K562 (cell line): Measurements from ENCODE around the gene AGAP3. TPM values are rescaled to one million over a fixed set of nuclear protein-coding genes. Genes with fewer than 3 reads are reported as not detected.
A peak's percentile ranks its signal among the peaks of the same experiment; 100 is the strongest.

Source experiments
- ADNP ChIP-seq: fragments of 200-800 bp; sonication (Bioruptor generic); IDR thresholded peaks from 2 replicates; pipeline ENCODE4 v1.6.1; 2016; ENCODE audit warnings: missing genetic modification characterization, missing compliant biosample characterization
- CC2D1A ChIP-seq: fragments of 450-650 bp; IDR thresholded peaks from 2 replicates; pipeline ENCODE4 v1.6.1; 2017; ENCODE audit warnings: mild to moderate bottlenecking
- CREB1 ChIP-seq, 2 experiments: sonication (generic) in 1 of 2; formaldehyde crosslinking in 1 of 2; IDR thresholded peaks; 2 replicates each; pipeline versions ENCODE4 v1.6.1 to v1.8.0; 2012 to 2022; ENCODE audit warnings: inconsistent platforms in 1 of 2, mild to moderate bottlenecking in 1 of 2, missing genetic modification reagents in 1 of 2, moderate library complexity in 1 of 2
- E2F3 ChIP-seq: fragments of 250-450 bp; sonication (Bioruptor Pico); IDR thresholded peaks from 2 replicates; pipeline ENCODE4 v1.4.0; 2020; ENCODE audit warnings: mild to moderate bottlenecking
- EP400 ChIP-seq: fragments of 450-650 bp; IDR thresholded peaks from 2 replicates; pipeline ENCODE4 v1.6.1; 2017; ENCODE audit warnings: antibody characterized with exemption, mild to moderate bottlenecking, moderate library complexity
- GABPB1 ChIP-seq: sonication (generic); formaldehyde crosslinking; IDR thresholded peaks from 2 replicates; pipeline ENCODE4 v1.8.0; 2022; ENCODE audit warnings: mild to moderate bottlenecking, missing genetic modification reagents
- HCFC1 ChIP-seq: IDR thresholded peaks from 2 replicates; pipeline ENCODE4 v1.6.1; 2012; ENCODE audit warnings: low read depth, low read length, improper control_type of control experiment
- KLF13 ChIP-seq: fragments of 450-650 bp; IDR thresholded peaks from 2 replicates; pipeline ENCODE4 v1.6.1; 2016; ENCODE audit warnings: missing genetic modification characterization, low read depth, mild to moderate bottlenecking, missing compliant biosample characterization, moderate library complexity, borderline replicate concordance
- NR2C1 ChIP-seq, 2 experiments: fragments of 450-650 bp; IDR thresholded peaks; 2 replicates each; pipeline ENCODE4 v1.6.1; 2017; ENCODE audit warnings: mild to moderate bottlenecking in 2 of 2, antibody characterized with exemption in 1 of 2, inconsistent platforms in 1 of 2, missing compliant biosample characterization in 1 of 2, missing genetic modification characterization in 1 of 2
- RCOR1 ChIP-seq, 2 experiments: IDR thresholded peaks; 2 replicates each; pipeline ENCODE4 v1.6.1; 2012; ENCODE audit warnings: low read depth in 2 of 2, low read length in 2 of 2, borderline replicate concordance in 1 of 2, improper control_type of control experiment in 1 of 2
- SETDB1 ChIP-seq: IDR thresholded peaks from one replicate; pipeline ENCODE4 v1.6.1; 2012; ENCODE audit warnings: low read length, control low read depth, inconsistent platforms
- SIN3A ChIP-seq, 2 experiments: fragments of 150-350 bp in 1 of 2; IDR thresholded peaks; 2 replicates each; pipeline ENCODE4 v1.6.1; 2011 to 2016; ENCODE audit warnings: borderline replicate concordance in 2 of 2, low read depth in 2 of 2, low read length in 2 of 2, mild to moderate bottlenecking in 2 of 2, moderate library complexity in 2 of 2; ENCODE audit not compliant: control insufficient read depth in 1 of 2
- TAF15 ChIP-seq: fragments of 200-400 bp; formaldehyde crosslinking; IDR thresholded peaks from 2 replicates; pipeline ENCODE4 v1.6.1; 2017; ENCODE audit warnings: mild to moderate bottlenecking, low read depth, low read length, moderate library complexity
- TAL1 ChIP-seq: fragments of 450-650 bp; IDR thresholded peaks from 2 replicates; pipeline ENCODE4 v1.6.1; 2016; ENCODE audit warnings: mild to moderate bottlenecking
- ZNF212 ChIP-seq: fragments of 450-650 bp; formaldehyde crosslinking; IDR thresholded peaks from 2 replicates; pipeline ENCODE4 v1.4.0; 2020; ENCODE audit warnings: mild to moderate bottlenecking
- ZNF354B ChIP-seq: fragments of 250-450 bp; sonication (Bioruptor Pico); IDR thresholded peaks from 2 replicates; pipeline ENCODE4 v1.4.0; 2020
- ZNF586 ChIP-seq: fragments of 450-650 bp; formaldehyde crosslinking; conservative IDR thresholded peaks from 2 replicates; pipeline ENCODE4 v1.4.0; 2020; ENCODE audit warnings: mild to moderate bottlenecking, moderate library complexity
- ZNF780A ChIP-seq: fragments of 250-450 bp; sonication (Bioruptor Pico); IDR thresholded peaks from 2 replicates; pipeline ENCODE4 v1.5.0; 2021; ENCODE audit warnings: mild to moderate bottlenecking
- polyA plus RNA-seq, 8 experiments: library from polyadenylated mRNA; depleted of rRNA in 4 of 8; stranded (reverse) in 5 of 8; unstranded in 3 of 8; fragments of >200 nt; fragmentation: Nextera tagmentation in 2 of 8; fragmentation: Illumina TruSeq in 1 of 8; extraction: Ambion mirVana in 2 of 8; extraction: Trizol in 1 of 8; gene quantifications; 2 replicates each; pipeline versions ENCODE4 v1.2.1 to v1.2.3, GENCODE V29; 2011 to 2014; ENCODE audit warnings: inconsistent platforms in 1 of 8, missing spikeins in 1 of 8
- total RNA-seq, 7 experiments: library from RNA; depleted of rRNA in 6 of 7; stranded (reverse); fragments of >200 nt in 6 of 7; fragmentation: Illumina TruSeq in 2 of 7; extraction: Trizol in 2 of 7; gene quantifications; 2 replicates each; pipeline versions ENCODE4 v1.2.1 to v1.2.3, GENCODE V29; 2011 to 2021; ENCODE audit warnings: low replicate concordance in 1 of 7
- TF ChIP-seq, protein P1 (sequence below): fragments of 200-800 bp; sonication (Bioruptor generic); IDR thresholded peaks from 2 replicates; pipeline ENCODE4 v1.6.1; 2017; ENCODE audit warnings: missing genetic modification characterization, missing compliant biosample characterization
- TF ChIP-seq, protein P2 (sequence below): fragments of 450-650 bp; IDR thresholded peaks from 2 replicates; pipeline ENCODE4 v1.6.1; 2014; ENCODE audit warnings: low read depth, mild to moderate bottlenecking, moderate library complexity, borderline replicate concordance
- TF ChIP-seq, protein P3 (sequence below): fragments of 250-450 bp; sonication (Bioruptor Pico); IDR thresholded peaks from 2 replicates; pipeline ENCODE4 v1.4.0; 2020
- TF ChIP-seq, protein P4 (sequence below): fragments of 250-450 bp; sonication (Bioruptor Pico); IDR thresholded peaks from 2 replicates; pipeline ENCODE4 v1.8.0; 2022; ENCODE audit warnings: moderate library complexity, mild to moderate bottlenecking, inconsistent platforms

The AGAP3 gene
- total and polyA plus RNA-seq, 9 of the 15 experiments (the other 6 are each of a cell fraction or from before 2014, with no cell fraction given): 3.4 to 208 (median 62.2) TPM

DNA sequence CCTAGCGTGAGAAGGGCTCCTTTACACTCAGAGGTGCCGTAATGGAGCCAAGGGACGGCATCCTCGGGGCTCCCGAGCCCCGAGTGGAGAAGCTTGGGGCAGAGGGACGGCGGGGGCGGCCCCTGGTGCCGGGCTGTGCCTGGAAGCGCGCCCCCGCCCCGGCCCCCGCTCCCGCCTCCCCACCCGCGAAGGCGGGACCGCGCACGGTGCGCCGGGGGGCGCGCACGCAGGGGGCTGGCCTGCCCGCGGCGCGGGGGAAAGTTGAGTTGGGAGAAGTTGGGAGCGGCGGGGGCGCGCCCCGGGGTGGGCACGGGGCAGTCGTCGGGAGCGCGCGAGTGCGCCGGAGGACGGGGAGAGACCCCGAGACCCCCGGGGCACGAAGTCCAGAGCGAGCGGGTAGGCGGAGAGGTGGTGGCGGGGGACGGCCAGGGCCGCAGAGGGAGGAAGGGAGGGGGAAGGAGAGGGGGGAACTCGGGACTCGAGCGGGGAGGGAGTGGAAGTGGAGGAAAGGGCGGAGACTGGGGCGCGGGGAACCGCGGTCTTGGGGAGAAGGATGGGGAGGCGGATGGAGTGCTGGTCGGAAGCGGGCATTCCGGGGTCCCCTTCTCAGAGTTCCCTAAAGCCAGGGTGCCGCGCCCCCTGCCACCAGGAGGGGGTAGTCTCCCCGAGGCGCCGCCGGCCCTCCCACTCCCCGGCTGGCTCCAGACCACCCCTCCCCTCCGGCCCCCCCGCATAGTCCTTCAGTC, 26.7 kb upstream of the AGAP3 start, which contains the start of gene SLC4A2 (continued):
- TF ChIP-seq, protein P1, sequence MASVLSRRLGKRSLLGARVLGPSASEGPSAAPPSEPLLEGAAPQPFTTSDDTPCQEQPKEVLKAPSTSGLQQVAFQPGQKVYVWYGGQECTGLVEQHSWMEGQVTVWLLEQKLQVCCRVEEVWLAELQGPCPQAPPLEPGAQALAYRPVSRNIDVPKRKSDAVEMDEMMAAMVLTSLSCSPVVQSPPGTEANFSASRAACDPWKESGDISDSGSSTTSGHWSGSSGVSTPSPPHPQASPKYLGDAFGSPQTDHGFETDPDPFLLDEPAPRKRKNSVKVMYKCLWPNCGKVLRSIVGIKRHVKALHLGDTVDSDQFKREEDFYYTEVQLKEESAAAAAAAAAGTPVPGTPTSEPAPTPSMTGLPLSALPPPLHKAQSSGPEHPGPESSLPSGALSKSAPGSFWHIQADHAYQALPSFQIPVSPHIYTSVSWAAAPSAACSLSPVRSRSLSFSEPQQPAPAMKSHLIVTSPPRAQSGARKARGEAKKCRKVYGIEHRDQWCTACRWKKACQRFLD (CRISPR knock-in tag): peak; percentile 99
- TF ChIP-seq CREB1 (IDR thresholded peaks at IDR 0.05) (0 out of 2 replicates have a peak, but pooled peaks have one; percentile 30), CREB1 (CRISPR knock-in tag; IDR thresholded peaks at IDR 0.05) (no peak), KLF13 (tag) (no peak), ZNF780A (CRISPR knock-in tag) (no peak), SETDB1 (no peak), TAL1 (no peak; the same call in 1 of the 2 replicates), ZNF212 (CRISPR knock-in tag) (no peak), ZNF354B (CRISPR knock-in tag) (no peak), EP400 (no peak), ZNF586 (no peak), ADNP (tag) (no peak), GABPB1 (CRISPR knock-in tag) (no peak; the same call in 1 of the 2 replicates), E2F3 (no peak), RCOR1 (IDR thresholded peaks at IDR 0.05; ENCODE audit: borderline replicate concordance in 1 of 2, low read depth in 2 of 2, low read length in 2 of 2) (no peak; a peak in 1 of 4 replicates), CC2D1A (peak; percentile 49), SIN3A (IDR thresholded peaks at IDR 0.05; ENCODE audit: borderline replicate concordance in 2 of 2, control insufficient read depth in 1 of 2, low read depth in 2 of 2, low read length in 2 of 2) (peak; percentile 42 to 53; a peak in 1 of 4 replicates), HCFC1 (no peak; the same call in 1 of the 2 replicates), TAF15 (no peak), NR2C1 (IDR thresholded peaks at IDR 0.05) (no peak), NR2C1 (tag; IDR thresholded peaks at IDR 0.05) (no peak)
- TF ChIP-seq, protein P2, sequence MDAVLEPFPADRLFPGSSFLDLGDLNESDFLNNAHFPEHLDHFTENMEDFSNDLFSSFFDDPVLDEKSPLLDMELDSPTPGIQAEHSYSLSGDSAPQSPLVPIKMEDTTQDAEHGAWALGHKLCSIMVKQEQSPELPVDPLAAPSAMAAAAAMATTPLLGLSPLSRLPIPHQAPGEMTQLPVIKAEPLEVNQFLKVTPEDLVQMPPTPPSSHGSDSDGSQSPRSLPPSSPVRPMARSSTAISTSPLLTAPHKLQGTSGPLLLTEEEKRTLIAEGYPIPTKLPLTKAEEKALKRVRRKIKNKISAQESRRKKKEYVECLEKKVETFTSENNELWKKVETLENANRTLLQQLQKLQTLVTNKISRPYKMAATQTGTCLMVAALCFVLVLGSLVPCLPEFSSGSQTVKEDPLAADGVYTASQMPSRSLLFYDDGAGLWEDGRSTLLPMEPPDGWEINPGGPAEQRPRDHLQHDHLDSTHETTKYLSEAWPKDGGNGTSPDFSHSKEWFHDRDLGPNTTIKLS: no peak
- TF ChIP-seq, protein P3, sequence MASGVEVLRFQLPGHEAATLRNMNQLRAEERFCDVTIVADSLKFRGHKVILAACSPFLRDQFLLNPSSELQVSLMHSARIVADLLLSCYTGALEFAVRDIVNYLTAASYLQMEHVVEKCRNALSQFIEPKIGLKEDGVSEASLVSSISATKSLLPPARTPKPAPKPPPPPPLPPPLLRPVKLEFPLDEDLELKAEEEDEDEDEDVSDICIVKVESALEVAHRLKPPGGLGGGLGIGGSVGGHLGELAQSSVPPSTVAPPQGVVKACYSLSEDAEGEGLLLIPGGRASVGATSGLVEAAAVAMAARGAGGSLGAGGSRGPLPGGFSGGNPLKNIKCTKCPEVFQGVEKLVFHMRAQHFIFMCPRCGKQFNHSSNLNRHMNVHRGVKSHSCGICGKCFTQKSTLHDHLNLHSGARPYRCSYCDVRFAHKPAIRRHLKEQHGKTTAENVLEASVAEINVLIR: no peak
- TF ChIP-seq, protein P4, sequence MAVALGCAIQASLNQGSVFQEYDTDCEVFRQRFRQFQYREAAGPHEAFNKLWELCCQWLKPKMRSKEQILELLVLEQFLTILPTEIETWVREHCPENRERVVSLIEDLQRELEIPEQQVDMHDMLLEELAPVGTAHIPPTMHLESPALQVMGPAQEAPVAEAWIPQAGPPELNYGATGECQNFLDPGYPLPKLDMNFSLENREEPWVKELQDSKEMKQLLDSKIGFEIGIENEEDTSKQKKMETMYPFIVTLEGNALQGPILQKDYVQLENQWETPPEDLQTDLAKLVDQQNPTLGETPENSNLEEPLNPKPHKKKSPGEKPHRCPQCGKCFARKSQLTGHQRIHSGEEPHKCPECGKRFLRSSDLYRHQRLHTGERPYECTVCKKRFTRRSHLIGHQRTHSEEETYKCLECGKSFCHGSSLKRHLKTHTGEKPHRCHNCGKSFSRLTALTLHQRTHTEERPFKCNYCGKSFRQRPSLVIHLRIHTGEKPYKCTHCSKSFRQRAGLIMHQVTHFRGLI (CRISPR knock-in tag): no peak
